Smooth muscle cell (in vitro differentiated cells): ENCODE measurements around the gene FAM89A. TPM values are rescaled to one million over a fixed set of nuclear protein-coding genes. Genes with fewer than 3 reads are reported as not detected.

Experiments
- DNase-seq: peaks from one replicate; lab custom pipeline; 2025; ENCODE audit not compliant: unreplicated experiment; lab: John Stamatoyannopoulos, UW
- H2AFZ ChIP-seq: fragments of 200-600 bp; sonication (generic); 2 replicates; pipeline ENCODE4 v1.6.0; 2016; ENCODE audit warnings: antibody characterized with exemption, low read depth, mild to moderate bottlenecking
- H3F3A ChIP-seq: fragments of 200-600 bp; sonication (generic); 2 replicates; pipeline ENCODE4 v1.6.0; 2017; ENCODE audit warnings: antibody characterized with exemption, low read depth
- H3K27ac ChIP-seq: fragments of 200-600 bp; sonication (generic); 2 replicates; pipeline ENCODE4 v1.5.1; 2016; ENCODE audit warnings: low read depth, mild to moderate bottlenecking
- H3K27me3 ChIP-seq: fragments of 200-600 bp; sonication (generic); 2 replicates; pipeline ENCODE4 v1.6.1; 2016; ENCODE audit warnings: low read depth, mild to moderate bottlenecking
- H3K36me3 ChIP-seq: fragments of 200-600 bp; sonication (generic); 2 replicates; pipeline ENCODE4 v1.5.1; 2016; ENCODE audit warnings: low read depth
- H3K4me1 ChIP-seq: fragments of 200-600 bp; sonication (generic); 2 replicates; pipeline ENCODE4 v1.5.1; 2016; ENCODE audit warnings: low read depth
- H3K4me2 ChIP-seq: fragments of 200-600 bp; sonication (generic); 2 replicates; pipeline ENCODE4 v1.6.0; 2016; ENCODE audit warnings: mild to moderate bottlenecking
- H3K4me3 ChIP-seq: fragments of 200-600 bp; sonication (generic); 2 replicates; pipeline ENCODE4 v1.5.1; 2016; ENCODE audit warnings: mild to moderate bottlenecking
- H3K79me2 ChIP-seq: fragments of 200-600 bp; sonication (generic); 2 replicates; pipeline ENCODE4 v1.6.0; 2016; ENCODE audit warnings: low read depth, mild to moderate bottlenecking
- H3K9ac ChIP-seq: fragments of 200-600 bp; sonication (generic); 2 replicates; pipeline ENCODE4 v1.6.0; 2016; ENCODE audit warnings: low read depth
- H3K9me3 ChIP-seq: fragments of 200-600 bp; sonication (generic); replicated peaks from 2 replicates; pipeline ENCODE4 v1.5.1; 2016; ENCODE audit warnings: low read depth
- H4K20me1 ChIP-seq: fragments of 200-600 bp; sonication (generic); 2 replicates; pipeline ENCODE4 v1.6.0; 2016; ENCODE audit warnings: low read depth
- WGBS: methylation state at CpG from one replicate; pipeline ENCODE4 v1.1.7; 2016; ENCODE audit warnings: low lambda C conversion rate; 5-methylcytosine and 5-hydroxymethylcytosine counted together
- polyA plus RNA-seq: library from polyadenylated mRNA; unstranded; fragments of >200 nt; fragmentation: Nextera tagmentation; extraction: Ambion mirVana; gene quantifications from 2 replicates; pipeline ENCODE4 v1.2.1, GENCODE V29; 2016
- total RNA-seq: library from RNA; depleted of rRNA; stranded (reverse); fragments of >200 nt; gene quantifications from 2 replicates; pipeline ENCODE4 v1.2.3, GENCODE V29; 2014
- TF ChIP-seq, protein P1 (sequence below): fragments of 200-600 bp; sonication (generic); IDR thresholded peaks from 2 replicates; pipeline ENCODE4 v1.5.1; 2017; ENCODE audit warnings: borderline replicate concordance, mild to moderate bottlenecking, antibody characterized with exemption; ENCODE audit not compliant: insufficient read depth, poor library complexity, severe bottlenecking

Gene FAM89A
- total and polyA plus RNA-seq, 2 experiments from 2014 or later: 34.9 to 45.3 TPM

DNA sequence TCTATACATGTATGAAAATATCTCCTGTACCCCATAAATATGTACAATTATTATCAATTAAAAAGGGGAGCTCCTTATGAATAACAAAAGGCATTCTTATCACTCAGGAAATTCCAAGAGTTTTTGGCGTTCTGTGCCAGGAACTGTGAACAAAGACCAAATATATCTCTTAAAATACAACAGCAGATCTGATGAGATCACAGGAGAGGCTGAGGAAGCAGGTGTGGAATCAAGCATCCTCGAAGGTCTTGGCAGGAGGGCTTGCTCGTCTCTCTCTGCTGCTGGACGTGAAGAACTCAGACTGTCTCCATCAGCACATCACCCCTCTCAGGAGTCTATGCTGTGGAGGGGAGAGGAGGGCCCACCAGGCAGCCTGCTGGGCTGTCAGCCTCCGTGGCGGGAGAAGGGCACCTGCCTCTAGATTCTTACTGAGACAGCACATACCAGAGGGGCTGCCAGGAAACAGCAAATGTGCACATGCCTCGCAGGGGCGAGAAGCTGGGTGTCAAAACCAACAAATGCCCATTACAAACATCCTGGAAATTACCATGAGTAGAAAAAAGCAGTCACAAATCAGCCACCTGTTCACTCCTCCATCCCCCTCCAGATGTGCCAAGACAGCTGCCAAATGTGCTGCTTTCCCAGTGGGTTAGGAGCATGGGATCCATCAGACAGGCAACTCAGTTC is 30.8 kb upstream of the FAM89A start:
- no peak overlapping the region for H3K4me3 ChIP-seq
- H3K36me3 ChIP-seq: no peaks in the 10 kb centered on the region
- no peaks in the 10 kb centered on the region for H3K4me1 ChIP-seq
- H2AFZ ChIP-seq: no peak overlapping the region
- no peaks in the 10 kb centered on the region for H3F3A ChIP-seq
- no peaks in the 10 kb centered on the region for H3K9me3 ChIP-seq
- 65% methylated on average over 8 of the region's 8 CpGs for WGBS
- H3K9ac ChIP-seq: no peak overlapping the region
- no peaks in the 10 kb centered on the region for H4K20me1 ChIP-seq
- no peaks in the 10 kb centered on the region for H3K27me3 ChIP-seq
- H3K27ac ChIP-seq: no peak overlapping the region
- H3K4me2 ChIP-seq: no peak overlapping the region
- no peak for DNase-seq
- no peaks in the 10 kb centered on the region for H3K79me2 ChIP-seq
- TF ChIP-seq, protein P1, sequence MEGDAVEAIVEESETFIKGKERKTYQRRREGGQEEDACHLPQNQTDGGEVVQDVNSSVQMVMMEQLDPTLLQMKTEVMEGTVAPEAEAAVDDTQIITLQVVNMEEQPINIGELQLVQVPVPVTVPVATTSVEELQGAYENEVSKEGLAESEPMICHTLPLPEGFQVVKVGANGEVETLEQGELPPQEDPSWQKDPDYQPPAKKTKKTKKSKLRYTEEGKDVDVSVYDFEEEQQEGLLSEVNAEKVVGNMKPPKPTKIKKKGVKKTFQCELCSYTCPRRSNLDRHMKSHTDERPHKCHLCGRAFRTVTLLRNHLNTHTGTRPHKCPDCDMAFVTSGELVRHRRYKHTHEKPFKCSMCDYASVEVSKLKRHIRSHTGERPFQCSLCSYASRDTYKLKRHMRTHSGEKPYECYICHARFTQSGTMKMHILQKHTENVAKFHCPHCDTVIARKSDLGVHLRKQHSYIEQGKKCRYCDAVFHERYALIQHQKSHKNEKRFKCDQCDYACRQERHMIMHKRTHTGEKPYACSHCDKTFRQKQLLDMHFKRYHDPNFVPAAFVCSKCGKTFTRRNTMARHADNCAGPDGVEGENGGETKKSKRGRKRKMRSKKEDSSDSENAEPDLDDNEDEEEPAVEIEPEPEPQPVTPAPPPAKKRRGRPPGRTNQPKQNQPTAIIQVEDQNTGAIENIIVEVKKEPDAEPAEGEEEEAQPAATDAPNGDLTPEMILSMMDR: no peak

DNA sequence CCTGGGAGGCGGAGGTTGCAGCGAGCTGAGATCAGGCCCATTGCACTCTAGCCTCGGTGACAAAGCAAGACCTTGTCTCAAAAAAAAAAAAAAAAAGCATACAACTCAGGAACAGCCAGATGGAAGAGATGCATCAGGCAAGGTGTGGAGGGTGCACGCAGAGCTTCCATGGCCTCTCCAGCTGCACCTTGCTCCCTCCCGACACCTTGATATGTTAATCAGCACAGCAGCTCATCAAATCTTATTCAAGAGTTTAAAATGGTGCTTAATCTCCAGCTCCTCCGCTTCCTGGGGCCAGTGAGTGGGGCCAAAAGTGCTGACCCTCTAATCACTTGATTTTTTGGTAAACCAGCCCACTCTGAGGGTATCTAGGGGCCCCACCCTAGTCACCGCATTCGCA is 29.3 kb upstream of the FAM89A start:
- H3K36me3 ChIP-seq: no peaks in the 10 kb centered on the region
- no peak for DNase-seq
- no peaks in the 10 kb centered on the region for H3K9me3 ChIP-seq
- H2AFZ ChIP-seq: no peak overlapping the region
- no peaks in the 10 kb centered on the region for H3F3A ChIP-seq
- H3K4me1 ChIP-seq: no peaks in the 10 kb centered on the region
- no peak overlapping the region for H3K27ac ChIP-seq
- no peak overlapping the region for H3K4me2 ChIP-seq
- H3K79me2 ChIP-seq: no peaks in the 10 kb centered on the region
- H4K20me1 ChIP-seq: no peaks in the 10 kb centered on the region
- H3K27me3 ChIP-seq: no peaks in the 10 kb centered on the region
- no peak overlapping the region for H3K4me3 ChIP-seq
- WGBS: 83% methylated on average over 8 of the region's 8 CpGs
- TF ChIP-seq, protein P1: no peak
- no peak overlapping the region for H3K9ac ChIP-seq

DNA sequence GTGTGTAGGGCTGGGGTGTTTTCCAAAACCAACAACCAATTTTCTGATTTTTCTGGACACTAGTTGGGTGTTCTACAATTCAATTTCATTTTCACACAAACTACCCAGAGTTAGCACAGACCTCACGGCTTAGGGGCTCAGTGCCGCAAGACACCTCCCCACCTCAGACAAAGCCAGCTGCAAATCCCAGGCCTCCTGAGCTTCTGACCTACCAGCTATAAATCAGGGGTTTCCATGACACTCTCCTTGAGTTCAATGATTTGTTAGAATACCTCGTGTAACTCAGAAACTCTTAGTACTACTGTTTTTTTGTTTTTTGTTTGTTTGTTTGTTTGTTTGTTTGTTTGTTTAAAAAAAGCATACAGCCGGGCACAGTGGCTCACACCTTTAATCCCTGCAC is 28.7 kb upstream of the FAM89A start:
- Histone ChIP-seq H3K4me1 (no peaks in the 10 kb centered on the region), H3K4me2 (no peak overlapping the region), H4K20me1 (no peaks in the 10 kb centered on the region), H3K27ac (no peak overlapping the region), H3K9me3 (no peaks in the 10 kb centered on the region), H3K9ac (no peak overlapping the region), H3K4me3 (no peak overlapping the region), H3F3A (no peaks in the 10 kb centered on the region), H2AFZ (no peak overlapping the region), H3K36me3 (no peaks in the 10 kb centered on the region), H3K27me3 (no peaks in the 10 kb centered on the region), H3K79me2 (no peaks in the 10 kb centered on the region)
- DNase-seq: no peak
- TF ChIP-seq, protein P1: no peak
- 78% methylated on average over 4 of the region's 4 CpGs for WGBS
